OCI-LY7 (cell line): Measurements from ENCODE around the gene LGALS1. TPM values are rescaled to one million over a fixed set of nuclear protein-coding genes. Genes with fewer than 3 reads are reported as not detected.

ENCODE experiments used
- BruUV-seq: library from RNA; stranded (reverse); fragments of 400-500 nt; replicated peaks from 2 replicates; lab custom pipeline; 2021; lab: Mats Ljungman, UMichigan
- CTCF ChIA-PET: fragments of 300-600 bp; sonication (Branson Sonifier 250); formaldehyde crosslinking; loops from one replicate; lab custom pipeline; 2022; ENCODE audit warnings: antibody characterized with exemption; ENCODE audit not compliant: unreplicated experiment; lab: Charles Lee
- POLR2A ChIA-PET: fragments of 300-600 bp; sonication (Branson Sonifier 250); formaldehyde crosslinking; loops from one replicate; lab custom pipeline; 2022; ENCODE audit warnings: antibody characterized with exemption; lab: Charles Lee
- DNase-seq: peaks from one replicate; pipeline ENCODE4 v3.0.0-alpha.2; 2015; ENCODE audit warnings: low spot score
- H2AFZ ChIP-seq: fragments of 200-600 bp; sonication (generic), shearing (Covaris generic); 2 replicates; pipeline ENCODE4 v1.6.1; 2014; ENCODE audit warnings: mild to moderate bottlenecking, antibody characterized with exemption, low read length, moderate library complexity
- H3K27ac ChIP-seq: fragments of 200-600 bp; sonication (generic); 2 replicates; pipeline ENCODE4 v1.5.1; 2014; ENCODE audit warnings: mixed run types, low read depth, mild to moderate bottlenecking, moderate library complexity, low read length, inconsistent platforms; ENCODE audit not compliant: poor library complexity, severe bottlenecking
- H3K36me3 ChIP-seq: fragments of 200-600 bp; sonication (generic); 2 replicates; pipeline ENCODE4 v1.6.1; 2014; ENCODE audit warnings: mild to moderate bottlenecking, antibody characterized with exemption, low read length, moderate library complexity, mixed read lengths; ENCODE audit not compliant: insufficient read depth
- H3K4me1 ChIP-seq: fragments of 200-600 bp; sonication (generic); 2 replicates; pipeline ENCODE4 v1.5.1; 2014; ENCODE audit warnings: mild to moderate bottlenecking, low read length; ENCODE audit not compliant: insufficient read depth, poor library complexity, severe bottlenecking
- H3K4me2 ChIP-seq: fragments of 200-600 bp; sonication (generic); 2 replicates; pipeline ENCODE4 v1.6.1; 2014; ENCODE audit warnings: mild to moderate bottlenecking, low read length
- H3K4me3 ChIP-seq: fragments of 200-600 bp; sonication (generic); 2 replicates; pipeline ENCODE4 v1.5.1; 2014; ENCODE audit warnings: mild to moderate bottlenecking, low read depth, low read length; ENCODE audit not compliant: poor library complexity, severe bottlenecking
- H3K79me2 ChIP-seq: fragments of 200-600 bp; sonication (generic); 2 replicates; pipeline ENCODE4 v1.6.1; 2016; ENCODE audit warnings: low read depth, mild to moderate bottlenecking, low read length, moderate library complexity, mixed read lengths; ENCODE audit not compliant: insufficient read depth
- H3K9me2 ChIP-seq: fragments of 200-600 bp; sonication (generic); 2 replicates; pipeline ENCODE4 v1.6.1; 2016; ENCODE audit warnings: mild to moderate bottlenecking, low read length, mixed read lengths; ENCODE audit not compliant: insufficient read depth
- H3K9me3 ChIP-seq: fragments of 200-600 bp; sonication (generic); 2 replicates; pipeline ENCODE4 v1.6.1; 2014; ENCODE audit warnings: mild to moderate bottlenecking, mixed run types, low read length, mixed read lengths
- H4K20me1 ChIP-seq: fragments of 200-600 bp; sonication (generic); 2 replicates; pipeline ENCODE4 v1.6.1; 2014; ENCODE audit warnings: mild to moderate bottlenecking, antibody characterized with exemption, low read length, moderate library complexity, mixed read lengths; ENCODE audit not compliant: insufficient read depth
- EZH2phosphoT487 ChIP-seq: fragments of 200-600 bp; sonication (generic); IDR thresholded peaks from 2 replicates; pipeline ENCODE4 v1.6.1; 2018; ENCODE audit warnings: low read depth, borderline replicate concordance, mild to moderate bottlenecking, mixed run types, antibody characterized with exemption, low read length, moderate library complexity, mixed read lengths
- intact Hi-C: fragments of 100-400 bp; cut with micrococcal nuclease; formaldehyde crosslinking; loops from one replicate; pipeline ENCODE4 v1.10.0; 2022; ENCODE audit not compliant: unreplicated experiment
- total RNA-seq, 2 experiments: library from RNA; depleted of rRNA in 1 of 2; stranded (reverse); fragments of >200 nt in 1 of 2; shearing (Covaris generic) in 1 of 2; gene quantifications; 2 replicates each; pipeline ENCODE4 v1.2.3, GENCODE V29; 2014 to 2022
- TF ChIP-seq, protein P1 (sequence below): fragments of 200-600 bp; sonication (generic); conservative IDR thresholded peaks from 2 replicates; pipeline ENCODE4 v1.5.1; 2014; ENCODE audit warnings: mild to moderate bottlenecking, antibody characterized with exemption, low read length, moderate library complexity, mixed read lengths

LGALS1 gene
- total RNA-seq, 2 experiments from 2014 or later, result 57.3 to 93.1 TPM

DNA sequence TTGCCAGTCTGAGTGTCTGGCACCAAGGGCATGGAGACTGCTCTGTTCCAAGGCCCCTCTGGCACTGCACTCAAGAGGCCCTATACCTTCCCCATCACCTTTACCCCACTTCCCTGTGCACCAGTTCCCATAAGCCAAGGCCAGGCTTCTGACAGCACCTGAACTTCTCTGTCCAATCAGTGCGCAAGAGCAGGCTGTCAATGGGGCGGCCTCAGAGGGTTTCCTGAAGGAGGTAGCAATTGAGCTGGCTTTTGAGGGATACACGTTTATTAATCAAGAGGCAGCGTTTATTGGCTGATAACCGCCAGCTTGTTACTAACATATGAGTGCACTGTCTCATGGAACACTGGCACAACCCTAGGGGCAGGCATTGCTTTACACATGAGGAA lies 33.9 kb upstream of the LGALS1 start:
- POLR2A ChIA-PET, result interaction anchor here (1.6 kb wide), 1 partner anchor 17 kb away, joined by 4 read pairs; the partner anchor contains the start of gene PDXP
- H3K4me2 ChIP-seq, result peak overlapping the region; percentile 99; the same call in 1 of the 2 replicates
- H3K79me2 ChIP-seq, result no peaks in the 10 kb centered on the region
- no peak overlapping the region for H3K27ac ChIP-seq
- H3K4me1 ChIP-seq, result peaks cover 31% of the 10 kb centered on the region
- BruUV-seq, result no TSS peak
- no peaks in the 10 kb centered on the region for H4K20me1 ChIP-seq
- no peak for DNase-seq
- H3K9me2 ChIP-seq, result no peaks in the 10 kb centered on the region
- intact Hi-C loops, result loop anchor here (5.0 kb wide), 1 partner anchor 34 kb away; the partner anchor contains the start of gene GGA1
- no peak overlapping the region for H2AFZ ChIP-seq
- CTCF ChIA-PET, result interaction anchor here (0.7 to 3.1 kb wide), 3 partner anchors 39 to 68 kb away, joined by 3 to 16 read pairs (median 4); no protein-coding TSS in a partner anchor
- H3K36me3 ChIP-seq, result peaks cover 23% of the 10 kb centered on the region; the same call in 1 of the 2 replicates
- H3K4me3 ChIP-seq, result no peak overlapping the region
- no peaks in the 10 kb centered on the region for H3K9me3 ChIP-seq
- TF ChIP-seq, protein P1, sequence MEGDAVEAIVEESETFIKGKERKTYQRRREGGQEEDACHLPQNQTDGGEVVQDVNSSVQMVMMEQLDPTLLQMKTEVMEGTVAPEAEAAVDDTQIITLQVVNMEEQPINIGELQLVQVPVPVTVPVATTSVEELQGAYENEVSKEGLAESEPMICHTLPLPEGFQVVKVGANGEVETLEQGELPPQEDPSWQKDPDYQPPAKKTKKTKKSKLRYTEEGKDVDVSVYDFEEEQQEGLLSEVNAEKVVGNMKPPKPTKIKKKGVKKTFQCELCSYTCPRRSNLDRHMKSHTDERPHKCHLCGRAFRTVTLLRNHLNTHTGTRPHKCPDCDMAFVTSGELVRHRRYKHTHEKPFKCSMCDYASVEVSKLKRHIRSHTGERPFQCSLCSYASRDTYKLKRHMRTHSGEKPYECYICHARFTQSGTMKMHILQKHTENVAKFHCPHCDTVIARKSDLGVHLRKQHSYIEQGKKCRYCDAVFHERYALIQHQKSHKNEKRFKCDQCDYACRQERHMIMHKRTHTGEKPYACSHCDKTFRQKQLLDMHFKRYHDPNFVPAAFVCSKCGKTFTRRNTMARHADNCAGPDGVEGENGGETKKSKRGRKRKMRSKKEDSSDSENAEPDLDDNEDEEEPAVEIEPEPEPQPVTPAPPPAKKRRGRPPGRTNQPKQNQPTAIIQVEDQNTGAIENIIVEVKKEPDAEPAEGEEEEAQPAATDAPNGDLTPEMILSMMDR, result no peak
- TF ChIP-seq EZH2phosphoT487, result no peak

DNA sequence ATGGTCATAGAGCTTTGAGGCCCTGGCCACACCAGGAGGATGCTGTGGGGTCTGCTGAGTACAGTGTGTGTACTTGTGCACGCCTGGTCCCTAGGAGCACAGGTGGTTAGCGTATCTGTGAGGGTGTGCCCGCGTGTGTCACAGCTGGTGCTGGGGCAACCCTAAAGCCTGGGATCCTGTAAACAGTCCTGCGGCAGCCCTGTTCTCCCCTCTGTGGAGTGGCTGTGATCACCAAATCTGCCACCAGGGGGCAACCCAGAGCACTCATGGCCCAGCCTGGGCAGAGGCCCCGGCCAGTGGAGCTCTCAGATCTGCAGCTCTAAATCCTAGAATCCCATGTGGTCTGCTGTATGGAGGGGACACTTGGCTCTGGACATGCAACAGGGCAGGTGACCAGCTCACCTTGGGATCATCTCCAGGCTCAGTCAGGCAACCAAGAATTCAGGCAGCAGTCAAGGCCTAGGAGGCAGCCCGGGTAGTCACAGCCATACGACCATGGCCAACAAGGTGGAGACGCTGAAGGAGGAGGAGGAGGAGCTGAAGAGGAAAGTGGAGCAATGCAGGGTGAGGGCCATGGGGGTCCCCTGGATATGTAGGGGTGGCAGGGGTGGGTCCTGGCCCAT lies 32.1 kb upstream of the LGALS1 start:
- Histone ChIP-seq H3K4me3 (no peak overlapping the region), H2AFZ (no peak overlapping the region), H3K9me2 (no peaks in the 10 kb centered on the region), H3K9me3 (no peaks in the 10 kb centered on the region), H3K27ac (no peak overlapping the region), H3K4me2 (no peak overlapping the region), H4K20me1 (no peaks in the 10 kb centered on the region), H3K79me2 (no peaks in the 10 kb centered on the region), H3K36me3 (peaks cover 24% of the 10 kb centered on the region; the same call in 1 of the 2 replicates), H3K4me1 (peaks cover 28% of the 10 kb centered on the region)
- CTCF ChIA-PET, result interaction anchor here (0.6 to 3.1 kb wide), 7 partner anchors 9 to 157 kb away, joined by 3 to 16 read pairs (median 3); partner anchors contain the start of genes MFNG and NOL12
- intact Hi-C loops, result loop anchor here (1.0 to 5.0 kb wide), 3 partner anchors 20 to 38 kb away; partner anchors contain the start of gene GGA1
- POLR2A ChIA-PET, result interaction anchor here (0.6 to 2.0 kb wide), 5 partner anchors 9 to 85 kb away, joined by 3 to 9 read pairs (median 3); partner anchors contain the start of gene PDXP
- DNase-seq, result peak; percentile 79
- no peak for TF ChIP-seq EZH2phosphoT487
- TF ChIP-seq, protein P1, result peak; percentile 91
- no TSS peak for BruUV-seq
